CD14-positive monocyte (primary cell): ENCODE results near the gene SLC17A2. TPM values are rescaled to one million over a fixed set of nuclear protein-coding genes. Genes with fewer than 3 reads are reported as not detected.

Experiments
- DNase-seq, 3 donors: peaks; one replicate each; pipeline ENCODE4 v3.0.0-alpha.2; 2011 to 2022
- H2AFZ ChIP-seq: 2 replicates; pipeline ENCODE4 v1.6.0; 2012; ENCODE audit warnings: mild to moderate bottlenecking, low read depth, low read length, inconsistent platforms; ENCODE audit not compliant: insufficient read depth, poor library complexity, severe bottlenecking
- H3K27ac ChIP-seq, 2 donors: 1 replicate in 1 of 2; 2 replicates in 1 of 2; pipeline ENCODE4 v1.5.1; 2012 to 2013; ENCODE audit warnings: low read length in 2 of 2, control low read depth in 1 of 2, inconsistent platforms in 1 of 2, low read depth in 1 of 2, mild to moderate bottlenecking in 1 of 2
- H3K27me3 ChIP-seq, 2 donors: one replicate each; pipeline versions ENCODE4 v1.6.0 to v1.6.1; 2011 to 2013; ENCODE audit warnings: low read length in 2 of 2; ENCODE audit not compliant: control insufficient read depth in 2 of 2, insufficient read depth in 2 of 2
- H3K36me3 ChIP-seq, 2 donors: replicated peaks in 1 of 2; 1 replicate in 1 of 2; 2 replicates in 1 of 2; pipeline versions ENCODE4 v1.5.1 to v1.6.1; 2012 to 2013; ENCODE audit warnings: low read length in 2 of 2, control low read depth in 1 of 2, inconsistent platforms in 1 of 2, mild to moderate bottlenecking in 1 of 2; ENCODE audit not compliant: insufficient read depth in 2 of 2, control insufficient read depth in 1 of 2
- H3K4me1 ChIP-seq, 2 donors: 1 replicate in 1 of 2; 2 replicates in 1 of 2; pipeline versions ENCODE4 v1.5.1 to v1.6.1; 2012 to 2013; ENCODE audit warnings: low read length in 2 of 2, control low read depth in 1 of 2, inconsistent platforms in 1 of 2, mild to moderate bottlenecking in 1 of 2, moderate library complexity in 1 of 2; ENCODE audit not compliant: insufficient read depth in 2 of 2, control insufficient read depth in 1 of 2
- H3K4me2 ChIP-seq: replicated peaks from 2 replicates; pipeline ENCODE3; 2012; ENCODE audit warnings: low read length, moderate library complexity, mild to moderate bottlenecking; ENCODE audit not compliant: poor library complexity, severe bottlenecking; ENCODE audit errors: extremely low read depth
- H3K4me3 ChIP-seq, 3 experiments: fragments of 200-600 bp in 1 of 3; sonication (generic) in 1 of 3; replicated peaks in 1 of 3; 1 replicate in 2 of 3; 2 replicates in 1 of 3; pipeline ENCODE4 v1.5.1; 2011 to 2013; ENCODE audit warnings: low read length in 3 of 3, mild to moderate bottlenecking in 3 of 3, control low read depth in 2 of 3, low read depth in 2 of 3, inconsistent platforms in 1 of 3, moderate library complexity in 1 of 3
- H3K79me2 ChIP-seq: 2 replicates; pipeline ENCODE4 v1.6.0; 2012; ENCODE audit warnings: mild to moderate bottlenecking, control low read depth, inconsistent platforms, low read length, moderate library complexity; ENCODE audit not compliant: insufficient read depth
- H3K9ac ChIP-seq: 2 replicates; pipeline ENCODE4 v1.6.0; 2017; ENCODE audit warnings: low read length, mild to moderate bottlenecking; ENCODE audit not compliant: insufficient read depth, poor library complexity, severe bottlenecking
- H3K9me3 ChIP-seq, 2 donors: replicated peaks in 1 of 2; 1 replicate in 1 of 2; 2 replicates in 1 of 2; pipeline versions ENCODE4 v1.5.1 to v1.6.1; 2012 to 2013; ENCODE audit warnings: low read length in 2 of 2, control low read depth in 1 of 2; ENCODE audit not compliant: control insufficient read depth in 1 of 2, insufficient read depth in 1 of 2
- H4K20me1 ChIP-seq: 2 replicates; pipeline ENCODE4 v1.6.0; 2012; ENCODE audit warnings: mild to moderate bottlenecking, low read length, control low read depth, moderate library complexity; ENCODE audit not compliant: insufficient read depth
- H3K27ac Mint-ChIP-seq, 7 donors: one replicate each; pipeline ENCODE4 v1.8.0; 2020; ENCODE audit warnings: mild to moderate bottlenecking in 7 of 7, mixed read lengths in 7 of 7, moderate library complexity in 6 of 7, inconsistent platforms in 2 of 7
- H3K27me3 Mint-ChIP-seq, 3 donors: one replicate each; pipeline ENCODE4 v1.8.0; 2021 to 2022; ENCODE audit warnings: low read depth in 3 of 3, mild to moderate bottlenecking in 3 of 3, mixed read lengths in 3 of 3, moderate library complexity in 3 of 3, inconsistent platforms in 1 of 3
- H3K36me3 Mint-ChIP-seq, 2 donors: one replicate each; pipeline ENCODE4 v1.8.0; 2020; ENCODE audit warnings: mixed read lengths in 2 of 2, inconsistent platforms in 1 of 2, mild to moderate bottlenecking in 1 of 2
- H3K4me1 Mint-ChIP-seq: one replicate; pipeline ENCODE4 v1.8.0; 2020; ENCODE audit warnings: mild to moderate bottlenecking, mixed read lengths
- H3K4me3 Mint-ChIP-seq, 2 donors: one replicate each; pipeline ENCODE4 v1.8.0; 2020; ENCODE audit warnings: mild to moderate bottlenecking in 2 of 2, mixed read lengths in 2 of 2, moderate library complexity in 1 of 2
- H3K9me3 Mint-ChIP-seq, 7 donors: one replicate each; pipeline ENCODE4 v1.8.0; 2020 to 2022; ENCODE audit warnings: mixed read lengths in 7 of 7, mild to moderate bottlenecking in 6 of 7, moderate library complexity in 6 of 7, inconsistent platforms in 2 of 7
- WGBS: methylation state at CpG from one replicate; pipeline ENCODE4 v1.1.5; 2013; ENCODE audit warnings: missing lambda C conversion rate; ENCODE audit not compliant: insufficient coverage; 5-methylcytosine and 5-hydroxymethylcytosine counted together
- intact Hi-C, 2 donors: fragments of 100-400 bp; cut with micrococcal nuclease; formaldehyde crosslinking; loops; one replicate each; pipeline versions ENCODE4 v1.15.0 to v1.15.1; 2023
- polyA plus RNA-seq, 3 donors: library from polyadenylated mRNA; depleted of rRNA in 1 of 3; unstranded in 2 of 3; stranded (reverse) in 1 of 3; fragments of 300-500 nt in 2 of 3; fragments of >200 nt in 1 of 3; fragmentation: Illumina TruSeq in 2 of 3; gene quantifications; 1 replicate in 2 of 3; 2 replicates in 1 of 3; pipeline ENCODE4 v1.2.3, GENCODE V29; 2012 to 2021
- TF ChIP-seq, protein P1 (sequence below): fragments of 200-600 bp; IDR thresholded peaks from one replicate; pipeline ENCODE4 v1.8.0; 2022; ENCODE audit warnings: antibody characterized with exemption, mild to moderate bottlenecking

The SLC17A2 gene
- polyA plus RNA-seq, 3 donors = not detected

DNA sequence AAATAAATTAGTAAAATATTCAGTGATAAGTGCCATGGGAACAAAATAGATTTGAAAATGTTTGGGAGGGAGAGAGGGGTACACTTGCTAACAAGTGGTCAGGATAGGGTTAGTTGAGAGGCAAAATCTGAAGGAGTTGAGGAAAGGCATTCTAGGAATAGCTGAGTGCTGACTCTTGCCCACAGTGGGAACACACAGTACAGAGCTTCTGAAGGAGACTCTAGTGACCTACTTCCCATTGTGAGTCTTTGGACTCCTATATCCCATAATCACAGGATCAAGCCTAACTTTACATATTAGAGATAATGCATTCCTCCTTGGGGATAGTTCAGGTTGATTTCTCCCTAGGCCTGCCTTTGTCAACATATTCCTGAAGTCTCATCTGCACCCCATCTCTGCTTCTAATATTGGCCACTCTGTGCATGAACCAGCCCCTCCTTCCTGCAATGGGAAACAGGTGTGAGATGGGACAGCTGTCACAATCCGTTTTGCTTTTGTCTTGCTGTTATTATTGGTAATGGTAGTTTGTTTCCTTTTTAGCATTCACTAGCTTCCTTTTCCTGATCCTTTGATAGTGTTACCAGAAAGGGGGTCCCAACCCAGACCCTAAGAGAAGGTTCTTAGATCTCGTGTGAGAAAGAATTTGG, 29.5 kb upstream of the SLC17A2 start:
- Histone ChIP-seq H3K4me3 (no peak overlapping the region), H2AFZ (no peak overlapping the region), H3K4me1 (peaks cover 22 to 43% of the 10 kb centered on the region in 2 donors), H3K36me3 (peaks cover 5% of the 10 kb centered on the region in 2 donors), H3K27me3 (no peaks in the 10 kb centered on the region), H3K9ac (no peak overlapping the region), H3K9me3 (peaks cover 0 to 3% of the 10 kb centered on the region in 2 donors), H3K79me2 (peaks cover 24% of the 10 kb centered on the region), H3K27ac (no peak overlapping the region), H3K4me2 (no peak overlapping the region), H4K20me1 (peaks cover 10% of the 10 kb centered on the region)
- Mint-ChIP-seq H3K4me1 (peaks cover 38% of the 10 kb centered on the region), H3K4me3 (no peak overlapping the region), H3K27ac (no peak overlapping the region), H3K9me3 (peaks cover 0 to 3% (median 0%) of the 10 kb centered on the region in 7 donors), H3K36me3 (peaks cover 8% of the 10 kb centered on the region in 2 donors), H3K27me3 (peaks cover 1 to 4% (median 2%) of the 10 kb centered on the region in 3 donors)
- TF ChIP-seq, protein P1, sequence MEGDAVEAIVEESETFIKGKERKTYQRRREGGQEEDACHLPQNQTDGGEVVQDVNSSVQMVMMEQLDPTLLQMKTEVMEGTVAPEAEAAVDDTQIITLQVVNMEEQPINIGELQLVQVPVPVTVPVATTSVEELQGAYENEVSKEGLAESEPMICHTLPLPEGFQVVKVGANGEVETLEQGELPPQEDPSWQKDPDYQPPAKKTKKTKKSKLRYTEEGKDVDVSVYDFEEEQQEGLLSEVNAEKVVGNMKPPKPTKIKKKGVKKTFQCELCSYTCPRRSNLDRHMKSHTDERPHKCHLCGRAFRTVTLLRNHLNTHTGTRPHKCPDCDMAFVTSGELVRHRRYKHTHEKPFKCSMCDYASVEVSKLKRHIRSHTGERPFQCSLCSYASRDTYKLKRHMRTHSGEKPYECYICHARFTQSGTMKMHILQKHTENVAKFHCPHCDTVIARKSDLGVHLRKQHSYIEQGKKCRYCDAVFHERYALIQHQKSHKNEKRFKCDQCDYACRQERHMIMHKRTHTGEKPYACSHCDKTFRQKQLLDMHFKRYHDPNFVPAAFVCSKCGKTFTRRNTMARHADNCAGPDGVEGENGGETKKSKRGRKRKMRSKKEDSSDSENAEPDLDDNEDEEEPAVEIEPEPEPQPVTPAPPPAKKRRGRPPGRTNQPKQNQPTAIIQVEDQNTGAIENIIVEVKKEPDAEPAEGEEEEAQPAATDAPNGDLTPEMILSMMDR = no peak
- no peak for DNase-seq
- no CpG with 5 or more reads among the region's 2 CpGs for WGBS
- intact Hi-C loops = loop anchor here in 1 of 2 donors (10.0 kb wide), 1 partner anchor 65 kb away; a partner anchor contains a TSS

DNA sequence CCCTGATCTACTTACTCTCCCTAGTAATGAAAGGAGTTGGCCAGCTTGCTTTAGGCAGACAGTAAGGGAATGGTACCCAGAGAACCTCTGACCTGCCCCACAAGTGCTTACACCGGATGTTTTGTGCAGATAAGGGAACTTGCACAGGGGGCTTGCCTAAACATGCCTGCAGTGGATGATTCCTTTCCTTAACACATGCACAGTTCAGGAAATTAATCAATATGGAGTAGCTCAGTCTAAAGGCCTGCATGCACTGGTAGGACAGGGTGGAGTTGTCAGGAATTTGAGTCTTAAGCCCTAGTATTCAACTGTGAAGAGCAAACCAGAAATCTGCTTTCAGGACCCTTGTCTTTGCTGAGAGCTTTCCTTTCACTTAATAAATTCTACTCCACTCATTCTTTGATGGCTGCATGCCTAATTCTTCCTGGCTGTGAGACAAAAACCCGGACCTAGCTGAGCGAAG, 28.2 kb upstream of the SLC17A2 start:
- H3K9me3 ChIP-seq = peaks cover 0 to 3% of the 10 kb centered on the region in 2 donors
- H4K20me1 ChIP-seq = no peaks in the 10 kb centered on the region
- peak overlapping the region in 3 of 7 donors; percentile 26 to 61 (median 41) for H3K27ac Mint-ChIP-seq
- H3K9me3 Mint-ChIP-seq = peaks cover 0 to 3% (median 0%) of the 10 kb centered on the region in 7 donors
- intact Hi-C loops = no loop called here
- peak overlapping the region; percentile 7 for H3K4me2 ChIP-seq
- WGBS = no CpG with 5 or more reads among the region's 3 CpGs
- no peak overlapping the region for H3K9ac ChIP-seq
- H3K27me3 Mint-ChIP-seq = peaks cover 1 to 4% (median 2%) of the 10 kb centered on the region in 3 donors
- peaks cover 12% of the 10 kb centered on the region for H3K79me2 ChIP-seq
- DNase-seq = no peak
- no peaks in the 10 kb centered on the region for H3K27me3 ChIP-seq
- no peak overlapping the region for H3K4me3 ChIP-seq
- H3K36me3 Mint-ChIP-seq = no peaks in the 10 kb centered on the region
- no peaks in the 10 kb centered on the region for H3K36me3 ChIP-seq
- no peak overlapping the region for H3K4me3 Mint-ChIP-seq
- peaks cover 15 to 31% of the 10 kb centered on the region in 2 donors for H3K4me1 ChIP-seq
- TF ChIP-seq, protein P1 = no peak
- H3K27ac ChIP-seq = no peak overlapping the region
- H2AFZ ChIP-seq = peak overlapping the region; percentile 58
- H3K4me1 Mint-ChIP-seq = peaks cover 26% of the 10 kb centered on the region
